Keratinocyte (primary cell): ENCODE measurements around the gene TRPC4. TPM values are rescaled to one million over a fixed set of nuclear protein-coding genes. Genes with fewer than 3 reads are reported as not detected.

ENCODE experiments used
- DNase-seq: peaks from one replicate; pipeline ENCODE4 v3.0.0-alpha.2; 2011; ENCODE audit warnings: low read depth, missing footprints, low spot score
- FAIRE-seq: peaks from 2 replicates; lab custom pipeline; 2011; peaks lifted over from hg19 to GRCh38; lab: Jason Lieb, UNC
- H2AFZ ChIP-seq: 2 replicates; pipeline ENCODE4 v1.6.0; 2012; ENCODE audit warnings: low read length, control low read depth, inconsistent platforms; ENCODE audit not compliant: control insufficient read depth
- H3K27ac ChIP-seq: 2 replicates; pipeline ENCODE4 v1.5.1; 2011; ENCODE audit warnings: low read length; ENCODE audit not compliant: control insufficient read depth, insufficient read depth
- H3K27me3 ChIP-seq: 3 replicates; pipeline ENCODE4 v1.6.0; 2011; ENCODE audit warnings: low read length; ENCODE audit not compliant: control insufficient read depth, insufficient read depth; ENCODE audit errors: extremely low read depth
- H3K36me3 ChIP-seq, 2 experiments: 2 replicates in 1 of 2; 3 replicates in 1 of 2; pipeline ENCODE4 v1.5.1; 2011; ENCODE audit warnings: low read length in 2 of 2, mild to moderate bottlenecking in 1 of 2; ENCODE audit not compliant: control insufficient read depth in 2 of 2, insufficient read depth in 2 of 2; ENCODE audit errors: extremely low read depth in 1 of 2
- H3K4me1 ChIP-seq: 3 replicates; pipeline ENCODE4 v1.5.1; 2011; ENCODE audit warnings: low read length; ENCODE audit not compliant: control insufficient read depth, insufficient read depth; ENCODE audit errors: extremely low read depth
- H3K4me2 ChIP-seq: 3 replicates; pipeline ENCODE4 v1.6.0; 2011; ENCODE audit warnings: low read depth, low read length; ENCODE audit not compliant: control insufficient read depth, insufficient read depth; ENCODE audit errors: extremely low read depth
- H3K4me3 ChIP-seq, 3 experiments: fragments of 200-600 bp in 1 of 3; sonication (generic) in 1 of 3; 2 replicates in 2 of 3; 3 replicates in 1 of 3; pipeline ENCODE4 v1.5.1; 2011 to 2016; ENCODE audit warnings: low read length in 3 of 3, mild to moderate bottlenecking in 3 of 3, control low read depth in 2 of 3, inconsistent platforms in 1 of 3, low read depth in 1 of 3, mixed read lengths in 1 of 3, mixed run types in 1 of 3, moderate library complexity in 1 of 3; ENCODE audit not compliant: control insufficient read depth in 2 of 3, insufficient read depth in 2 of 3; ENCODE audit errors: extremely low read depth in 1 of 3
- H3K79me2 ChIP-seq: 2 replicates; pipeline ENCODE4 v1.6.0; 2012; ENCODE audit warnings: low read length; ENCODE audit not compliant: control insufficient read depth, insufficient read depth
- H3K9ac ChIP-seq: 3 replicates; pipeline ENCODE4 v1.6.0; 2011; ENCODE audit warnings: low read length; ENCODE audit not compliant: control insufficient read depth, insufficient read depth; ENCODE audit errors: extremely low read depth
- H3K9me1 ChIP-seq: 3 replicates; pipeline ENCODE4 v1.6.0; 2011; ENCODE audit warnings: low read length; ENCODE audit not compliant: control insufficient read depth, insufficient read depth; ENCODE audit errors: extremely low read depth
- H3K9me3 ChIP-seq: 2 replicates; pipeline ENCODE4 v1.5.1; 2012; ENCODE audit warnings: low read depth, low read length; ENCODE audit not compliant: control insufficient read depth
- H4K20me1 ChIP-seq: 3 replicates; pipeline ENCODE4 v1.6.0; 2011; ENCODE audit warnings: low read length; ENCODE audit not compliant: control insufficient read depth, insufficient read depth; ENCODE audit errors: extremely low read depth
- CTCF ChIP-seq, 3 experiments: IDR thresholded peaks in 1 of 3; conservative IDR thresholded peaks in 1 of 3; optimal IDR thresholded peaks in 1 of 3; 2 replicates in 2 of 3; 3 replicates in 1 of 3; pipeline versions ENCODE3 to v1.5.1; 2011; ENCODE audit warnings: low read length in 3 of 3, mild to moderate bottlenecking in 3 of 3, moderate library complexity in 2 of 3, control low read depth in 1 of 3, inconsistent platforms in 1 of 3; ENCODE audit not compliant: insufficient read depth in 2 of 3; ENCODE audit errors: extremely low read depth in 1 of 3
- EZH2 ChIP-seq: IDR thresholded peaks from one replicate; pipeline ENCODE4 v1.6.1; 2012; ENCODE audit warnings: inconsistent platforms, mild to moderate bottlenecking, low read length, moderate library complexity
- dilution Hi-C: fragments of 300-500 bp; cut with MboI; formaldehyde crosslinking; loops from one replicate; pipeline ENCODE4 v1.7.0; 2020; ENCODE audit warnings: low sequenced_read_pairs; ENCODE audit not compliant: extremely low pct_ligation_motif_present
- polyA plus RNA-seq, 5 experiments: library from polyadenylated mRNA; depleted of rRNA in 3 of 5; stranded (reverse) in 3 of 5; stranded (forward) in 1 of 5; unstranded in 1 of 5; fragments of >200 nt; gene quantifications; 1 replicate in 1 of 5; 2 replicates in 3 of 5; 3 replicates in 1 of 5; pipeline versions ENCODE4 v1.2.1 to v1.2.3, GENCODE V29; 2011 to 2012; ENCODE audit warnings: missing spikeins in 2 of 5, low read depth in 1 of 5, low replicate concordance in 1 of 5

Gene TRPC4
- polyA plus RNA-seq, 1 donor (not counting 4 experiments of a cell fraction or from before 2014, with no cell fraction given), result not detected

GRCh38 chr13:37706041-37706440, 163.5 kb downstream of the TRPC4 start:
- Histone ChIP-seq H3K27me3 (no peaks in the 10 kb centered on the region), H3K27ac (no peak overlapping the region), H3K36me3 (no peaks in the 10 kb centered on the region), H3K9ac (no peak overlapping the region), H2AFZ (no peak overlapping the region), H3K4me2 (no peak overlapping the region), H3K79me2 (no peaks in the 10 kb centered on the region), H3K9me1 (no peaks in the 10 kb centered on the region), H4K20me1 (no peaks in the 10 kb centered on the region), H3K4me3 (no peak overlapping the region), H3K4me1 (no peaks in the 10 kb centered on the region), H3K9me3 (no peaks in the 10 kb centered on the region)
- DNase-seq, result no peak
- dilution Hi-C loops, result no loop called here
- no peak for TF ChIP-seq CTCF (optimal IDR thresholded peaks at IDR 0.05 in 1 of 3, IDR thresholded peaks at IDR 0.05 in 1 of 3, conservative IDR thresholded peaks at IDR 0.05 in 1 of 3; ENCODE audit: extremely low read depth in 1 of 3, insufficient read depth in 2 of 3, low read length in 3 of 3)
- TF ChIP-seq EZH2, result no peak
- no peak for FAIRE-seq

GRCh38 chr13:37701972-37702371, 167.6 kb downstream of the TRPC4 start:
- dilution Hi-C loops, result no loop called here
- Histone ChIP-seq H3K9me3 (no peaks in the 10 kb centered on the region), H3K27me3 (no peaks in the 10 kb centered on the region), H3K9ac (no peak overlapping the region), H2AFZ (no peak overlapping the region), H3K79me2 (no peaks in the 10 kb centered on the region), H3K27ac (no peak overlapping the region), H3K9me1 (no peaks in the 10 kb centered on the region), H3K4me2 (no peak overlapping the region), H3K4me1 (no peaks in the 10 kb centered on the region), H3K4me3 (no peak overlapping the region), H3K36me3 (no peaks in the 10 kb centered on the region), H4K20me1 (no peaks in the 10 kb centered on the region)
- no peak for TF ChIP-seq CTCF (optimal IDR thresholded peaks at IDR 0.05 in 1 of 3, IDR thresholded peaks at IDR 0.05 in 1 of 3, conservative IDR thresholded peaks at IDR 0.05 in 1 of 3; ENCODE audit: extremely low read depth in 1 of 3, insufficient read depth in 2 of 3, low read length in 3 of 3)
- no peak for TF ChIP-seq EZH2
- DNase-seq (no peak), FAIRE-seq (no peak)
